GM19397 (cell line): ENCODE results near the gene TRIO.
A peak's percentile ranks its signal among the peaks of the same experiment; 100 is the strongest.

Experiments used
- ATAC-seq: cut with Tn5 transposase; IDR thresholded peaks from one replicate; pipeline ENCODE4 v1.9.1; 2021; ENCODE audit warnings: mild to moderate bottlenecking, moderate library complexity; ENCODE audit not compliant: unreplicated experiment

The TRIO gene

GRCh38 chr5:14122089-14122488 is 21.1 kb upstream of the TRIO start:
- no peak for ATAC-seq

- ATAC-seq, result no peak
These were observed 19.6 kb upstream of the TRIO start for GRCh38 chr5:14123551-14123950.

- ATAC-seq, result no peak
These were observed 19.1 kb upstream of the TRIO start for GRCh38 chr5:14123974-14124482.

- ATAC-seq, result no peak
These were observed 17.9 kb upstream of the TRIO start for GRCh38 chr5:14125262-14125661.

- ATAC-seq, result no peak
These were observed 15.6 kb upstream of the TRIO start for GRCh38 chr5:14127587-14127986.

DNA sequence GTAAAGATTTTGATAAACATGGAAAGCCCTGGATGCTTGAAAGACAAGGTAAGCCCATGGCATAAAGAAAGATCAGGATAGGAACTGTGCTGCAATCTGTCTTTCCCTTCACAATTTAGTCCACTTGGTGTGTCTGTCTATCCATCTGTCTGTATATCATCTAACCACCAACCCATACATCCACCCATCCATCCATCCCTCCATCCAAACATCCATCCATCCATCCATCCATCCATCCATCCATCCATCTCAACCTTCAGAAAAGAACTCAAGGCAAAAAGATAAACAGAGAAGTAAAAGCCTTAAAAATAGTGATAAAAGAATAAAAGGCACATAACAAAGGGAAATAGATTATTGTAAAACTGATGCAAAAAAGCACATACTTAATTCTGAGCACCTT is 15.1 kb upstream of the TRIO start:
- no peak for ATAC-seq

DNA sequence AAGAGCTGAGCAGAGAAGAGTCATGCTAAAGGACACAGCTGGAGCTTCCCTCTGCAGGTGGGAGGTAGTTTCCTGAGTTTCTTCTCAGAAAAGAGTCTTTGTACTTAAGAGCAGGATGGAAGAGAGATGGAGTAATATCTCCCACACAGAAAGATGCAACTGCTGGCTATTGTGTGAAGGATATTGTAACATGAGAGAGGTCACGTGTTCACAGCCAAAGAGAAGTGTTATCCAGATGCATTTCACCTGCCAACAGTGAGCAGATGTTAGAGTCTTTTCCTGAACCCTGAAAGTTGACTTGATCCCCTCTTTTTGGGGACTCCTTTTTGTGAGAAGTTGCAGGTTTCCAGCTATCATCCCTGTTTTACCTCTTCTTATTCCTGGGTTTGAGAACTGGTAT is 14.0 kb upstream of the TRIO start:
- no peak for ATAC-seq

GRCh38 chr5:14131855-14132503 is 11.2 kb upstream of the TRIO start:
- ATAC-seq, result no peak

DNA sequence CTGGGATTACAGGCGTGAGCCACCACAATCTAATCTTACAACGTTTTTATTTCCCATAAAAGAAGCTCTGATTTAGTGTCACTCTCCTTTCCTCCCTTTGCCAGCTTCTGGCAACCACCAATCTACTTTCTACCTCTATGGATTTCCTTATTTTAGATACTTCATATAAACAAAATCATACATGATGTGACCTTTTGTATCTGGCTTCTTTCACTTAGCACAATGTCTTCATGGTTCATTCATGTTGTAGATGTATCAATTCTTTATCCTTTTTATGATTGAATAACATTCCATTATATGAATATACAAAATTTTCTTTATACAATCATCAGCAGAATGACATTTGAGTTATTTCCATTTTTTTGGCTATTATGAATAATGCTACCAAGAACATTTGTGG is 9.7 kb upstream of the TRIO start:
- no peak for ATAC-seq

- ATAC-seq, result no peak
These were observed 9.1 kb upstream of the TRIO start for GRCh38 chr5:14134083-14134482.

- ATAC-seq, result no peak
These were observed 8.4 kb upstream of the TRIO start for GRCh38 chr5:14134771-14135170.

GRCh38 chr5:14135621-14136020 is 7.5 kb upstream of the TRIO start:
- no peak for ATAC-seq

DNA sequence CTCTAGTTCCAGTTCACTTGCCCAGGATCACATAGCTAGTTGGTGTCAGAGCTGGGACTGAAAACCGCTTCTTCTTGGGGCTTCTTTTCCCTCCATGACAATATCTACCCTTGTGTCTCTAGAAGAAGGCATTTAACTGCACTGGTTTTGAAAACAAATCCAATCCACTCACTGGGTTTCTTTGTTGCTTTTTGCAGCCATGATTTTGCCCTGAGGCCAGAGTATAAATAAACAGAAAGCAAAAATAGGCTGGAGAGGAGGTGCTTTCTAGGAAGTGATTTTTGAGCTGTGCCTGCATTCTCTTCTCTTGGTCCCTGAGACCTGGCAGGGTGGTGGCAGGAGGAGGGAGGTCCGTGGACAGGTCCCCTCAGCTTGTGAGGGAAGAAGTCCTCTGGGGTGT is 6.9 kb upstream of the TRIO start:
- no peak for ATAC-seq

DNA sequence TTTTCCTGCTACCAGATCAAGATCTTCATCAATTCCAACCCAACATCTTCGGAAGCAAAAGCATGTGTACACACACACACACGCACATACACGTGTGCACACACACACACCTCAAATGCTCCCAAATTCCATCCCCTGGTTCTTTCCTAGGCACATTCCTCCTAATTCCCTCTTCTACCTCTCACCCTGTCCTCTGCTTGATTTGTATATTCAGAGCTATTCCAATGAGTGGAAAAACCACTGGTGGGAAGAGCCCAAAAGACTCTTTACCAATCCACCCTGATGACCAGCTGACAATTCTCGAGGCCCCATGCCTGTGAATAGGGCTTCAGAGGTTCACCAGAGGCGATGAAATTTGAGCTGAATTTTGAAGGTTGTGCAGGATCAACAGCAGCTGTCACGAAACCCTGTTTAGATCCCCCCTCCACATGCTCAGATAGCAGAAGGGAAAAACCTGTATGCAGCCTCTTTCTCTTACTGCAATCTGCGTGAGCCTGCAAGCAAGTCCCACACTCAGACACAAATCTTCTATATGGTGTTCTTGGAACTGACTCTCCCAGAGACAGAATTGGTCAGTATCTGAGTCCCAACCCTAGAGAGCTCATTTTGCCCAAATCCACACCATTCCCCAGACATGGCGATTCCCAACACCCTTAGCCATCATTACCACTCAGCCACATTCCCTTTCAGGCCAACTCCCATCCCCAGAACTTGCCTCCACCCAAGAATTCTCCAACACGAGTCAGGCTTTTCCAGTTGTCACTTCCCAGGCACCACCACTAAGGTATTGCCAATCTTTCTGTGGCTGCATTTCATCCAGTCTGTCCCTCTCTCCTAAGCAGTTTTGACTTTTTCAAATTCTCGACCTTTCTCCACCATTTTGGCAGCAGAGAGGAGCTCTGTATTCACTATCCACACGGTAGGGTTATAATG is 4.3 kb upstream of the TRIO start:
- ATAC-seq, result no peak

- no peak for ATAC-seq
These were observed 1.4 kb upstream of the TRIO start for GRCh38 chr5:14141764-14142163.

GRCh38 chr5:14142202-14142826 is 828 bp upstream of the TRIO start:
- ATAC-seq, result peak; percentile 1

- peak; percentile 14 for ATAC-seq
These were observed 351 bp downstream of the TRIO start for GRCh38 chr5:14143546-14143840.

GRCh38 chr5:14143841-14144585 is 871 bp downstream of the TRIO start:
- peak; percentile 9 for ATAC-seq

DNA sequence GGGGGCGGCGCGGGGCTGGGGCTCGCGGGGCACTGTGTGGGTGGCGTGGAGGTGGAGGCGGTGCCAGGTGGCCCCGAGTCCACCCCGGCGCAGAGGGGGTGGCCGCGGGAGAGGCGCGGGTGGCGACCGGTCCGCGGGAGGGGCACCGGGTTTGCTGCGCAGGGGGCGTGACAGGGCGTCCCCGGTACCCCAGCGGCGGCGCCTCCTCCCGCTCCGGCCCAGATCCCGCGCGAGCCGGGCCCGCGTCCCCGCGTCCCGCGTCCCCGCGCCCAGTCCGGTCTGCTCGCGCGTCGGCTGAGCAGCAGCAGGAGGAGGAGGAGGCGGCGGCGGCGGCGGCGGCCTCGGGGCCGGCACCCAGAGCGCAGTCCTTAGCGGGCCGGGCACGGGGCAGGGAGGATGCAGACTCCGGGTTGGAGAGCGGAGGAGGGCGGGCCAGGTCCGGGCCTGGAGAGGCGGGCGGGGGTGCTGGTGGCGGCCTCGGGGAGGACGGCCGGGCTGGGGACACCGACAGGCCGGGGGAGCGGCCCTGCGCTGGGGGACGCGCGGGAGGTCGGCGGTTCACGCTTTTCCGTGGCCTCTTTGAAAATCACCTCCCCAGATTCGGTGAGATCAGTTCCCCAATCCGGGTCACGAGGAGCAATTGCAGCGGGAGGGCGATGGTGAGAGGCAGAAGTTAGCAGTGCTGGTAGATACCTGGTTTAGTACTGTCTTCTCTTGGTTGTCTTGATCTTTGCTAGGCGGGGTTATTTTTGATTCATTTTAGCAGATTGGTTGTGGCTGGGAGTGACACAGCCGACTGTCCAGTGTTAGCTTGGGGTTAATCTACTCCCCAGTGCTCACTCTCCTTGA is 1.7 kb downstream of the TRIO start:
- ATAC-seq, result peak; percentile 39
